Measurements from ENCODE around the gene SH3BP5. TPM values are rescaled to one million over a fixed set of nuclear protein-coding genes. Genes with fewer than 3 reads are reported as not detected.

Gene SH3BP5
- total RNA-seq, 1 donor from 2014 or later, result 80.5 TPM

- DNase-seq (ENCODE audit: low spot score in 2 of 2, unreplicated experiment in 2 of 2), result no peak
- Mint-ChIP-seq H3K9me3 (no peaks in the 10 kb centered on the region), H3K4me3 (no peak overlapping the region), H3K4me1 (no peaks in the 10 kb centered on the region), H3K27me3 (ENCODE audit: low read depth) (no peaks in the 10 kb centered on the region), H3K27ac (no peak overlapping the region), H3K36me3 (peaks cover 37% of the 10 kb centered on the region)
- no peak for TF ChIP-seq CTCF (IDR thresholded peaks at IDR 0.05; ENCODE audit: unreplicated experiment)
Measured at GRCh38 chr3:15243822-15244482, 88.4 kb downstream of the SH3BP5 start.

- no peak for DNase-seq (ENCODE audit: low spot score in 2 of 2, unreplicated experiment in 2 of 2)
- no peak overlapping the region for H3K27ac Mint-ChIP-seq
- TF ChIP-seq CTCF (IDR thresholded peaks at IDR 0.05; ENCODE audit: unreplicated experiment), result no peak
- H3K4me1 Mint-ChIP-seq, result no peaks in the 10 kb centered on the region
- H3K36me3 Mint-ChIP-seq, result peaks cover 32% of the 10 kb centered on the region
- no peaks in the 10 kb centered on the region for H3K27me3 Mint-ChIP-seq (ENCODE audit: low read depth)
- H3K9me3 Mint-ChIP-seq, result no peaks in the 10 kb centered on the region
- H3K4me3 Mint-ChIP-seq, result no peak overlapping the region
Measured at GRCh38 chr3:15241341-15241740, 91.0 kb downstream of the SH3BP5 start.

- H3K4me3 Mint-ChIP-seq, result no peak overlapping the region
- no peak for TF ChIP-seq CTCF (IDR thresholded peaks at IDR 0.05; ENCODE audit: unreplicated experiment)
- no peaks in the 10 kb centered on the region for H3K9me3 Mint-ChIP-seq
- peaks cover 15% of the 10 kb centered on the region for H3K36me3 Mint-ChIP-seq
- no peaks in the 10 kb centered on the region for H3K27me3 Mint-ChIP-seq (ENCODE audit: low read depth)
- DNase-seq (ENCODE audit: low spot score in 2 of 2, unreplicated experiment in 2 of 2), result no peak
- no peaks in the 10 kb centered on the region for H3K4me1 Mint-ChIP-seq
- no peak overlapping the region for H3K27ac Mint-ChIP-seq
Measured at GRCh38 chr3:15229262-15229661, 103.1 kb downstream of the SH3BP5 start.

GRCh38 chr3:15228147-15228546 lies 104.2 kb downstream of the SH3BP5 start:
- no peak for DNase-seq (ENCODE audit: low spot score in 2 of 2, unreplicated experiment in 2 of 2)
- Mint-ChIP-seq H3K27me3 (ENCODE audit: low read depth) (no peaks in the 10 kb centered on the region), H3K4me1 (no peaks in the 10 kb centered on the region), H3K36me3 (peaks cover 11% of the 10 kb centered on the region), H3K27ac (no peak overlapping the region), H3K4me3 (no peak overlapping the region), H3K9me3 (no peaks in the 10 kb centered on the region)
- TF ChIP-seq CTCF (IDR thresholded peaks at IDR 0.05; ENCODE audit: unreplicated experiment), result no peak

- no peak for DNase-seq (ENCODE audit: low spot score in 2 of 2, unreplicated experiment in 2 of 2)
- H3K36me3 Mint-ChIP-seq, result peaks cover 23% of the 10 kb centered on the region
- no peak for TF ChIP-seq CTCF (IDR thresholded peaks at IDR 0.05; ENCODE audit: unreplicated experiment)
Measured at GRCh38 chr3:15223685-15224572, 108.5 kb downstream of the SH3BP5 start.

More at GRCh38 chr3:15223685-15224572, 108.5 kb downstream of the SH3BP5 start:
- H3K9me3 Mint-ChIP-seq, result no peaks in the 10 kb centered on the region
- no peaks in the 10 kb centered on the region for H3K27me3 Mint-ChIP-seq (ENCODE audit: low read depth)
- no peak overlapping the region for H3K4me3 Mint-ChIP-seq
- H3K4me1 Mint-ChIP-seq, result no peaks in the 10 kb centered on the region
- H3K27ac Mint-ChIP-seq, result no peak overlapping the region

Data from mesothelial cell of epicardium (in vitro differentiated cells).